NCI-H187 (cell line): ENCODE results near the gene TPPP3.
"Not testable (repeated sequence)": the region's sequence is repeated elsewhere in the genome, so short reads cannot be mapped to it uniquely, and the experiment has no call there.

Experiments used
- DNase-seq, 2 experiments: peaks; one replicate each; lab custom pipeline; 2025; lab: John Stamatoyannopoulos, UW

TPPP3 gene

DNA sequence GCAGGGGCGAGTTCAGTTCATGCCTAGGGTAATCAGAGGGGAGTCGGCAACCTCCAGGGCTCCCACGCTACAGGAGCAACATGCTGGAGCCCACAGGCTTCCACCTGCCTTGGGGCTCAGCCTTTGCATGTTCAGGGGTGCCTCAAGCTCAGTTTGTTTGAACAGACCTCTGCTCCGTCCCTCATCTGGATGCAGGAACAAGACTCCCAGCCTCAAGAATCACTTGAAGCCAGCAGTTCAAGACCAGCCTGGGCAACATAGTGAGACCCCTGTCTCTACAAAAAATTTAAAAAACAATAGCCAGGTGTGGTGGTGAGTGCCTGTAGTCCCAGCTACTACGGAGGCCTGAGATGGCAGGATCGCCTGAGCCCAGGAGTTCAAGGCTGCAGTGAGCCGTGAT is 32.7 kb upstream of the TPPP3 start:
- DNase-seq: no peak

DNA sequence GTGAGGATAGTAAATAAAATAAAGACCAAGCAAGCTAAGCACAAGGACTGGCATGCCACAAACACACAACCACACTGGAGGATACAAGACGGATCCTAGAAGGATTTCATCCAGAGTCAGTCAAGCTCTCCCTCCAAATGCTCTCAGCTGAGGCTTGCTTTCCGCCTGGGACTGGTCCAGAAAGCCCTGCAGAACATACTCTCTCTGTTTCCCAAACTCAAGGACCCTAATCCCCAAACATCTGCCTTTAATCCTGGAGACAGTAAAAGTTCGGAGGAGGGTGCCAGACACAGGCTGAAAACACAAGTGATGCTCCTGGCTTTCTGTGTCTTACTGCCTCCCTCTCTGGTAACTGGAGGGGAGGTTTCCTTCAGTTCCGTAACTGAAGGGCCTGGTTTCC is 32.3 kb upstream of the TPPP3 start:
- no peak for DNase-seq

DNA sequence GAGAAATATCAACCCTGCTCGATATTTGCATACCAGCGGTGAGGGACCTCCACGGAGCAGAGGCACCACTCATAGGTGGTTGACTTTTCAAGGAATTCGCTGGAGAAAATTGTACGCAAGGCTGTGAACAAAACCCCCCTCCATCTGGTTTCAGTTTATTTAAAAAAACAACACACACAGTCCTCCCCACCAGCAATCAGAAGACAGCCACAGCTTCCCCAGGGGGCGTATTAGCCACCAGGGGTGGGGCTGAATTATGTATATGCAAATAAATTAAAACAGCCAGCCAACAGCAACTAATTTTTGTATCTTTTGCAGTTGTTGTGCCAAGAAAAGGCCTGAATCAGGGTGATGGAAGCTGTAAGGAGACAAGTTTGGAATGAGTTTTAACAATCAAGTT is 31.8 kb upstream of the TPPP3 start:
- no peak for DNase-seq

- no peak for DNase-seq
Measured at GRCh38 chr16:67424261-67424615, 30.9 kb upstream of the TPPP3 start.

DNA sequence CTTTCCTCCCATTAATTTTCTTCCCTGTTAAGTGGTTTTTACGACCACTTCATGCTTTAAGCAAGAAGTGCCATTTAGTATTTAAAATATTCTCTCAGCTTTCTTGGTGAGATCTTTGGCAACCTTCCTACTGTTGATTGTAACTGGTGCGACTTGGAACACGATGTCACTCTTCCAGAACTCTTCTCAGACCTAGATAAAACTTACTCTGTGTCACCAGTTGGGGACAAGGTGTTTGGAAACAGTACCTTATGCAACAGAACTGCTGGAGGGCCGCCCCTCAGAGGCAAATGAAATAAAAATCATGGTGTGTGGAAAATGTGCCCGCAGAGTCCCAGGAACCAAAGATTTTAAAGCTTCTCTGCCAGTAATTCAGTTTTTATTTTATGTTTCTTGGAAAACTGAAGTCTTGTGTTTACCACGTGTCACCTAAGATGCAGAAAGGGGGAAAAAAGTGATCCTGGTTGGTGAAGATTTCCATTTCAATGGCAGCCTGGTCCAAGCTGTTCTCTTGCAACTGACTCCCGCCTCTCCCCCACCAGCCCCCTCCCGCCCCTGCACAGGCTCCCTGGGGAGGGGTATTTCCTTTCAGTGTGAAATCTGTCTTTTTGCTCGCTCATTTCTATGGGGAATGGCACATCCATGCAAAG is 30.4 kb upstream of the TPPP3 start:
- no peak for DNase-seq

DNA sequence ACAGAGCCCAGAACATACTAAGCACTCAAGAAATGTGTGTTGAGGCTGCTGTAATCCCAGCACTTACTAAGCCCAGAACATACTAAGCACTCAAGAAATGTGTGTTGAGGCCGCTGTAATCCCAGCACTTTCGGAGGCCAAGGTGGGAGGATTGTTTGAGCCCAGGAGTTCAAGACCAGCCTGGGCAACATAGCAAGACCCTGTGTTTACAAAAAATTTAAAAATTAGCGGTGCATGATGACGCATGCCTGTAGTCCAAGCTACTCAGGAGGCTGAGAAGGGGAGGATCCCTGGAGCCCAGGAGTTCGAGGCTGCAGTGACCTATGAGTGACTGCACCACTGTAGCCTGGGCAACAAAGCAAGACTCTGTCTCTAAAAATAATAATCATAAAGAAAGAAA is 29.7 kb upstream of the TPPP3 start:
- DNase-seq: no peak

- DNase-seq: no peak
Measured at GRCh38 chr16:67421030-67421429, 27.7 kb upstream of the TPPP3 start.

- DNase-seq: no peak
Measured at GRCh38 chr16:67419931-67420330, 26.6 kb upstream of the TPPP3 start.

DNA sequence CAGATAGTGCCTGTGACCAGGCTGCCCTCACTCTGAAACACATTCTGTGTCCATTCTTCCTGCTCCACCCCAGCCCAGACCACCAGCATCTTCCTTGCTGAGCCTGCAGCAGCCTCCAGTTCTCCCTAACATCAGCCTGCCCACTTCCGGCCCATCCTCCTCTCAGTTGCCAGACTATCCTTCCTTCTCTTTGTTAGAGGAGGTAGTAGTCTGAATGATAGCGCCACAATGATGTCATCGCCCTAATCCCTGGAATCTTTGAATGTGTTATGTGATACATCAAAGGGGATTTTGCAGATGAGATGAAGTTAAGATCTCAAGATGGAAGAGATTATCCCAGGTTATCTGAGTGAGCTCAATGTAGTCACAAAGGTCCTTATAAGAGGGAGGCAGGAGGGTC is 26.2 kb upstream of the TPPP3 start:
- no peak for DNase-seq

DNA sequence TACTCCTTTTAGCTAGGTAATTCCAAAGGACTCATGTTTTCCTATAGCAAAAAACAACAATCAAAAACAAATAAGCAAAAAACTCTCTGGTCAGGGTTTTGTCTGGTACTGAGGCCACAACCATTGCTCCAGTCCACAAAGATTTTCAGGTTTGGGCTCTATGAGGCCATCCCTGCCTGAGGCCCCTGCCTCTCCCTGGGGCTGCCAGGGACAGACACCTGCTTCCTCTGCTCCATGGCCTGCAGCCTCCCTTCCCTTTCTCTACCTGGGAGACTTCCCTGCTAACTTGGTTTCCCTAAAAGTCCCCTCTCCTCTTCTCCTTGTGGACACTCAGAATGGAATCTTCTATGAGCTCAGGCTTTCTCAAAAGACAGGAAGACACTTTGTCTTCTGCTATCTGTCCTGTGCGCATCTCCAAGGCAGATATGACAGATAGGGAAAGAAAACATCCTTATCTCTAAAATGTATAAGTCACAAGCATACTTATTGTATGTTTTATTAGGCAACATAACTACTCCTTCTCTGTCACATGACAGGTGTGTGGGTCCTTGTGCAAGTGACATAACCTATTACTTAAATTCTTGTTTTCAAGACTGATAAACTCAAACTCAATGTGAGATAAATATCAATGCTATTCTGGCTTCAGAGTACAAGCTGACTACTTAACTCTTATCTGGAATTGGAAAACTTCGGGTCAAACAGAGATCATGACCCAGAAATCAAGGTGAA is 24.2 kb upstream of the TPPP3 start:
- no peak for DNase-seq

DNA sequence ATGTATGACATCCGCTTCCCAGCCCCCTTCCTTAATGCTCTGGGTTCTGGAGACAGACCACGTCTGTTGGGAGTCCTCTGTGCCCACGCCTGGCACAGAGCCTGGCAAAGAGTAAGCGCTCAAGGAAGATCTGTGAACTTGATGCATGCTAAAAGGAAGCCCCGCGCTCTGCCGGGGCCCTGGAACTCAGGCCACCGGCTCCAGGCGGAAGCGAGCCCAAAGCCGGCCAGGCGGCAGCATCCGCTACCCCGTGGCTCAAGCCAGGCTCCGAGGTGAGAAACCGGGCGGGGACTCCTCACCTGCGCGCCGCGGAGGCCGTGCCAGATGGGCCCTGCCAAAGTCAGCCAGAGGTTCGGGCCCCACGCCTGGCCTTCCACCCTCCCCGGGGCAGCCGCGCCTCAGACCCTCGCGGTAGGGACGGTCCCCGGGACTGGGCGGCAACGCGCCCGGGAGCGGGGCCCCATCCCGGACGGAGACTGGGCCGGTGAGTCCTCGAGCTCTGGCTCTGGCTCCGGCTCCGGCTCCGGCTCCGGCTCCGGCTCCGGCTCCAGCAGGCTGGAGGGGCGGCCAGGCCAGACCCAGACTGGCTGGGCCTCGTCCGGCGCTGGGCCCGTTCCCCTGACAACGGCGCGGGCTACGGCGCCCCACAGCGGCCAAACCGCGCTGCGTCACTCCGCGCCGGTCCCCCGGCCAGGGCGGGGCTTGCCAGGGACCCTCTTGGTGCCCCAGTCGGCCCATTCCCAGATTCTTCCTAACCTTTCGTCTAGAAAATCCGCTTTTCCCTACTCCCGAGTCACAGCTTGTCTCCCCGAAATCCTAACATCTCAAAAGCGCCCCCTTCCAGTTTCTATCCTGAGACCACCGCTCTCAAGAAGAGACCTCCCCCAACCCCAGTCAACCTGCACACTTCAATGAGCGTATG is 22.8 kb upstream of the TPPP3 start, which contains the start of gene ZDHHC1:
Gene ZDHHC1, minus strand, starts transcription at position 606 of the 922 bp plus-strand sequence. CDS start 8,702 bp downstream, outside the sequence.
- no peak for DNase-seq

GRCh38 chr16:67415421-67415820 is 22.1 kb upstream of the TPPP3 start:
- DNase-seq: not testable (repeated sequence)

DNA sequence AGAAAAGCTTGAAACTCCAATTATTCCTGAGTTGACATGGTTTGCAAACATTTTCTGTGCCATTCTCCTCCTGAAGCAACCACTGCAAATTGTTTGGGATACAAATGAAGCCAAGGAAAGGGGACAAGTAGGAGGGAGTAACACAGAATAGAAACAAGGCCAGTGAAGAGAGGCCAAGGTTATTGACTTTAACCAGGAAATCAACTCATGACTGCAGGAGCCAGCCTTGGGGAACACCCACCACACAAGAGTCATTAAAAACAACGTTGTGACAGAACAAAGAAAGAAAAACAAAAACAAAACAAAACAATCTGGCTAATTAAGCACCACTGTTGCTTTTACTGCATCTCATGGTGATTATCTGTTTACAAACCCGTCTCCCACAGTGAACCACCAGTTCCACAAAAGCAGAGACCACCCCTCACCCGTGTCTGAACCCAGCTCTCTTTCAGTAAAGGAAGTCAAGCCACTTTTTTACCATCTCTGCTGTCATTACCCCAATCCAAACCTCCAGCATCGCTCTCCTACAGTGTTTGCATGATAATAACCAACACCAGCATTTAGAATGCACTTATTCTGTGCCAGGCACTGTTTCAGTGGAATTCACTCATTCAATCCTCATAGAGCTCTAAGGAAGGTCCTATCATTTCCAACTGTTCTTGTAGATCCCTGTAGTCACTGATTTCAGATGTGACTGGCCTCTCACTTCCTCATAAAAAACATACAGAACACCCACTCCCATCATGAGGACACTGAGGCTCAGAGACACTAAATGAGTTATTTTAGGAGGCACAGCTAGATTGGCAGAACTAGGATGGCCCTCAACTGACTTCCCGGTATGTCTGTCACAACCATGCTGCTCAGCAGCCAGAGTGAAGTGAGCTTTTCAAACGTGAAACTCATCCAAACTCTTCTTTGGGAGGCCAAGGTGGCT is 20.9 kb upstream of the TPPP3 start:
- DNase-seq: no peak

- DNase-seq: no peak
Measured at GRCh38 chr16:67412294-67412693, 19.0 kb upstream of the TPPP3 start.

- no peak for DNase-seq
Measured at GRCh38 chr16:67411339-67411738, 18.0 kb upstream of the TPPP3 start.

GRCh38 chr16:67409631-67410030 is 16.3 kb upstream of the TPPP3 start:
- DNase-seq: no peak

GRCh38 chr16:67407788-67408452 is 14.6 kb upstream of the TPPP3 start:
- DNase-seq: no peak

GRCh38 chr16:67407176-67407787 is 14.0 kb upstream of the TPPP3 start:
- DNase-seq: no peak

- no peak for DNase-seq
Measured at GRCh38 chr16:67406111-67406971, 13.0 kb upstream of the TPPP3 start.

DNA sequence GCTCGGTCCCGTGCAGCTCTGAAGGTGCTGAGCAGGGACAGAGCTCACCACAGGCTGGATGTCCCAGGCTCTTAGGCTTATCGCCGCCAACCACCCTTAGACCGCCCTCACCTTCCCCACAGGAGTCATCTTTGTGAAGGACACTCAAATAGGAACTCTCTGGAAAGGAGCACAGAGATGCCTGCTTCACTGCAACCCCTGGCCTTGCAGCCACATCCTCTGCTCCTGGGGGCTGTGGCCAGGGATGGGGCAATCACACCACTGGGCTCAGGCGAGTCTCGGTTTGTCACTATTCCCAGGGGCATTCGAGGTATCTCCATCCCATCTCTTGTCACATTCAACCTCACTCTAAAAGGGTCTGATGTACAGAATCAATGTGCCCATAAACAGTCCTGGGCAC is 12.0 kb upstream of the TPPP3 start:
- no peak for DNase-seq
